GM18505 (cell line): Measurements from ENCODE around the gene C1orf226.

ENCODE experiments used
- ATAC-seq: cut with Tn5 transposase; IDR thresholded peaks from one replicate; pipeline ENCODE4 v1.9.1; 2021; ENCODE audit not compliant: unreplicated experiment
- POLR2A ChIP-seq: IDR thresholded peaks from 4 replicates; pipeline ENCODE4 v1.6.1; 2011; ENCODE audit warnings: borderline replicate concordance; ENCODE audit not compliant: insufficient read depth, insufficient read length; ENCODE audit errors: extremely low read depth

Gene C1orf226

GRCh38 chr1:162358928-162359327 lies 22.6 kb upstream of the C1orf226 start:
- no peak for ATAC-seq
- TF ChIP-seq POLR2A, result no peak

DNA sequence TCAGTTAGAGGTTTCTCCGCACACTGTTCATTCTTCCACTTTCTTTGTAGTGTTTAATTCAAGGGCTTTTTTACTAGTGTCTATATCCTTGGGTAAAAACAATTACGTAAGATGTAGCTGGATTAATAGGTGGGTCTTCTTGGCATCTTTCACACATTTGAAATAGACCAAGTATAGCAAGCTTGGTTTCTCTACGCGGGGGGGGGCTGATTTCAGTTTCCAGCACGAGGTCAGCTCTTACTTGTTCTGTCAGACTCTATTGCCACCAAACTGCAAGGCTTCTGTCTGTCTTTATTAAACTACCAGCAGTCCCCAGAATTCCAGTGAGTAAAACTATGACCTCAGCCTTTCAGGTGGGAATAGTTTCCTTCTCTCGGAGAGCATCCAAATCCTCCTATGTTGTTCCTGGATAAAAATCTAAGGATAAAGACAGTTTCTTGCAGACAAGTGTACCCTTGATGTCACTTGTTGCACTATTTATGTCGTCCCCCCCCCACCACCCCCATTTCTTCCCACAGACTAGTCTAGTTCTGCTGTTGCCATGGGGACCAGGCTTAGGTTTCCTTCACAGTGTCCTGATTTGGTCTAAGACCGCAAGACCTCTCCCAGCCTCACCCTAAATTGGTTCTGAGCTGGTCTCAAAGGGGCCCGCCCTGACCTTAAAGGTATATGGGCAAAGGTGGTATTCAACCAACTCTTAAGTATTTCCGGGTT lies 21.8 kb upstream of the C1orf226 start:
- TF ChIP-seq POLR2A, result no peak
- no peak for ATAC-seq

DNA sequence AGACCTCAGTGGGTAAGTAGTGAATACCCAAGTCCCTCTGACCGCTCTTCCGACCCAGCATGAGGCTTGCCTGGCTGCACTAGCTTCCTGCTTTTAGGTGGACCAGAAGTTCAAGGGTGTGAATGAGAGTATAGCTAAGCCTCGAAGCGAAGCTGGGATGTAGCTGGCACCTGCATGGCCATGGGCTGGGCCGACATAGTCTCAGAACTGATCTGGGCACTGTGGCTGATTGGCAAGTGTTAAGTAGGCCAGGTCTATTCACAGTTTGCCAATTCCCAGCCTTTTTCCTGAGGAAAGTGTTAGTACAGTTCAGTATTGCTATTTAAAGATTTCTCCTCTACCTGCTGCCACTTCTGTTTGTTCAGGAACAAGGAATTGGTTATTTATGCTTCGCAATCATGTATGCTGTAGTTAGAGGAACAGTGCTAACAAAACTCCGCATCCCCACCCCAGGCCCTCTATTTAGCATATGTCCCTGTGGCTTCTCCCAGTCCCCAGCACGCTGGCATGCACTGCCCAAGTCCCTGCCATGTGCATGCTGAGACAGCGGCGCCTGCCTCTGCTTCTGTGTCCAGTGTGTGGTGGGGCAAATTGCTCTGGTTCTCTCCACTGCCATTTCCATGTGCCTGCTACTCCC lies 21.2 kb upstream of the C1orf226 start:
- no peak for ATAC-seq
- TF ChIP-seq POLR2A, result no peak

DNA sequence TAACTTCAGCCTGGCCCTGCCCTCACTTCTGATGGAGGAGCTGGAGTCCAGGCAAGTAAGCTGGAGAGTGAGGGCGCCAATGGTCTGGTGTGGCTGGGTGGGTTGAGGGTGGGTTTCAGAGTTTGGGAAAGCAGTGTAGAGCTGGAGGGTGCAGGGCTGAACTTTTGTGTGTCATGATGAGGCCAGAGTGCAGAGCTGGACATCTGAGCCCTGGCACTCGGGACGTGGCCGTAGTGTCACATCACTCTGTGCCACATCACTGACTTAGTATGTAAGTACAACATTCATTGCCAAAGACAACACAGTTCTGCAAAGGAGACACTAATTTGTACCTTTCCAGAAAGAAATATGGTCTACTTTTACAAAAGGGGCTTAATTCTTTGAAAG lies 20.7 kb upstream of the C1orf226 start:
- no peak for ATAC-seq
- TF ChIP-seq POLR2A, result no peak

- ATAC-seq, result peak; percentile 23
- TF ChIP-seq POLR2A, result no peak
Observed at GRCh38 chr1:162361349-162361748, 20.2 kb upstream of the C1orf226 start.

DNA sequence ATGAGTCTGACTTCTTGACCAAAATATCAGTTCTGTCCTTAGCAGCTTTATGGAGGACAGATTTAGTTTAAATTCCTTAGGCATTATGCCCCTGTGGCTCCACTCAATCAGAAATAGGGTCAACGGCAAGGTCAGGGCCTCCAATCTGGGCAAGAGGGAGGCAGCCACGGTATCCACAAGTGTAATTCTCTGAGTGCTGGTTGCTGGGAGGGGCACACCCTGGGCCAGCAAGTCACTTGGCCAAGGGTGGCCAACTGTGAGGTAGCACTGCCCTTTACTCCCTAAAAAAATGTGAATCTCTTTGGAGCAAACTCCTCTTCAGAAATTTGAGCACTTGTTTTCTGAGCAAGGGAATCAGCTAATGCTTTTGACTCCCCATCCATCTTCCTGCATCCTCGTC lies 17.7 kb upstream of the C1orf226 start:
- ATAC-seq, result no peak
- TF ChIP-seq POLR2A, result no peak

- TF ChIP-seq POLR2A, result no peak
- no peak for ATAC-seq
Observed at GRCh38 chr1:162364498-162364897, 17.0 kb upstream of the C1orf226 start.

- no peak for ATAC-seq
- TF ChIP-seq POLR2A, result no peak
Observed at GRCh38 chr1:162365284-162366020, 16.1 kb upstream of the C1orf226 start.

GRCh38 chr1:162366149-162366548 lies 15.4 kb upstream of the C1orf226 start:
- TF ChIP-seq POLR2A, result no peak

GRCh38 chr1:162366671-162367070 lies 14.9 kb upstream of the C1orf226 start:
- TF ChIP-seq POLR2A, result no peak
- no peak for ATAC-seq

More at GRCh38 chr1:162366149-162366548, 15.4 kb upstream of the C1orf226 start:
- no peak for ATAC-seq

DNA sequence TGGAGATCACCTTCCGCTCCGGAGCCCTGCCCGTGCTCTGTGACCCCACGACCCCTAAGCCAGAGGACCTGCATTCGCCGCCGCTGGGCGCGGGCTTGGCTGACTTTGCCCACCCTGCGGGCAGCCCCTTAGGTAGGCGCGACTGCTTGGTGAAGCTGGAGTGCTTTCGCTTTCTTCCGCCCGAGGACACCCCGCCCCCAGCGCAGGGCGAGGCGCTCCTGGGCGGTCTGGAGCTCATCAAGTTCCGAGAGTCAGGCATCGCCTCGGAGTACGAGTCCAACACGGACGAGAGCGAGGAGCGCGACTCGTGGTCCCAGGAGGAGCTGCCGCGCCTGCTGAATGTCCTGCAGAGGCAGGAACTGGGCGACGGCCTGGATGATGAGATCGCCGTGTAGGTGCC lies 14.5 kb upstream of the C1orf226 start:
- TF ChIP-seq POLR2A, result no peak
- ATAC-seq, result no peak

DNA sequence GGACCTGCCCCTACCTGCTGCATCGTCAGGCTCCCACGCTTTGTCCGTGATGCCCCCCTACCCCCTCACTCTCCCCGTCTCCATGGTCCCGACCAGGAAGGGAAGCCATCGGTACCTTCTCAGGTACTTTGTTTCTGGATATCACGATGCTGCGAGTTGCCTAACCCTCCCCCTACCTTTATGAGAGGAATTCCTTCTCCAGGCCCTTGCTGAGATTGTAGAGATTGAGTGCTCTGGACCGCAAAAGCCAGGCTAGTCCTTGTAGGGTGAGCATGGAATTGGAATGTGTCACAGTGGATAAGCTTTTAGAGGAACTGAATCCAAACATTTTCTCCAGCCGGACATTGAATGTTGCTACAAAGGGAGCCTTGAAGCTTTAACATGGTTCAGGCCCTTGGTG lies 13.8 kb upstream of the C1orf226 start:
- ATAC-seq, result no peak
- TF ChIP-seq POLR2A, result no peak

DNA sequence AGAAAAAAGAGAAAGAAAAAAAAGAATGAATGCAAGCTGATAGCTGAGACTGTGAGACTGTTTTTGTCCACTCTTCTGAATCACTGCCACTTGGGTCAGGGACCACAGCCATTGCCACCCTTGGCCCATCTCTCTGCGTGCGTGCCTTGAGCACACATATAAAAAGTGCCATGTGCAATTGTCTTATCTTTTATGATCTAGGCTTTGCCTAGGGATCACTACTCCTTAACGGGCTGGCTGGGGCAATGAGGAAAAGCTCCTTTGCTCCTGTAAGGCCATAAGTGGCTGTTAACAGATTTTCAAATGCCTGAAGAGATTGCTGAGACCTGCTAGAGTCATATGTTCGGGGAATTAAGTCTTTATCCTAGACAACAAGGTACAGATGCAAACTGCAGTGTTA lies 13.1 kb upstream of the C1orf226 start:
- no peak for TF ChIP-seq POLR2A
- no peak for ATAC-seq

GRCh38 chr1:162369571-162369970 lies 12.0 kb upstream of the C1orf226 start:
- no peak for ATAC-seq
- TF ChIP-seq POLR2A, result no peak
